Psoas muscle (tissue), 8 donors: ENCODE results near the gene SNX10. TPM values are rescaled to one million over a fixed set of nuclear protein-coding genes. Genes with fewer than 3 reads are reported as not detected.
"Not testable (repeated sequence)": the region's sequence is repeated elsewhere in the genome, so short reads cannot be mapped to it uniquely, and the experiment has no call there.

ENCODE experiments used
- ATAC-seq, 4 donors: fragments of 200-7000 bp; cut with Tn5 transposase; one replicate each; pipeline ENCODE4 v1.9.1; 2020; ENCODE audit warnings: moderate library complexity in 3 of 4, mild to moderate bottlenecking in 2 of 4
- DNase-seq, 2 donors: peaks; one replicate each; pipeline ENCODE4 v3.0.0-alpha.2; 2020
- H3K27ac ChIP-seq: fragments of 200-600 bp; one replicate; pipeline ENCODE4 v1.8.0; 2022
- H3K27me3 ChIP-seq, 3 donors: fragments of 200-600 bp in 1 of 3; one replicate each; pipeline versions ENCODE4 v1.6.1 to v1.8.0; 2013 to 2022; ENCODE audit warnings: low read length in 2 of 3, mild to moderate bottlenecking in 2 of 3, moderate library complexity in 1 of 3; ENCODE audit not compliant: insufficient read depth in 3 of 3
- H3K36me3 ChIP-seq, 2 donors: fragments of 200-600 bp in 1 of 2; one replicate each; pipeline versions ENCODE4 v1.6.1 to v1.8.0; 2013 to 2022; ENCODE audit warnings: low read depth in 1 of 2, mild to moderate bottlenecking in 1 of 2, moderate library complexity in 1 of 2; ENCODE audit not compliant: insufficient read depth in 1 of 2
- H3K4me1 ChIP-seq: fragments of 200-600 bp; one replicate; pipeline ENCODE4 v1.8.0; 2022
- H3K4me3 ChIP-seq: fragments of 200-600 bp; one replicate; pipeline ENCODE4 v1.8.0; 2022; ENCODE audit warnings: mild to moderate bottlenecking
- H3K9me3 ChIP-seq: fragments of 200-600 bp; one replicate; pipeline ENCODE4 v1.8.0; 2022
- CTCF ChIP-seq: fragments of 200-600 bp; IDR thresholded peaks from one replicate; pipeline ENCODE4 v1.8.0; 2022; ENCODE audit warnings: antibody characterized with exemption
- WGBS, 3 donors: extraction: QIAGEN DNeasy Blood & Tissue Kit; methylation state at CpG; one replicate each; pipeline versions ENCODE4 v1.1.6 to v1.1.7; 2013; 5-methylcytosine and 5-hydroxymethylcytosine counted together
- intact Hi-C, 2 donors: fragments of 100-400 bp; cut with DNase I; formaldehyde crosslinking; loops; one replicate each; pipeline versions ENCODE4 v1.11.0 to v1.14.2; 2022
- polyA plus RNA-seq, 3 donors: library from polyadenylated mRNA; stranded (reverse); fragments of 200-250 nt; gene quantifications; one replicate each; pipeline ENCODE4 v1.2.3, GENCODE V29; 2013
- total RNA-seq, 4 donors: library from RNA; stranded (reverse); fragmentation: NEBNext Ultra II Directional in 2 of 4; extraction: Animal tissue kit (Norgen Biotek cat#: 25700) in 2 of 4; gene quantifications; one replicate each; pipeline versions ENCODE4 v1.2.1 to v1.2.4, GENCODE V29; 2021 to 2023
- donor health status: healthy with polysubstance abuse.
- donor health status: DM: no; HTN: no; CAD: no; lungs with moderate emphysema.
- donor health status: Bipolar disorder and iron deficiency.
- donor health status: healthy.
- donor health status: DM: yes; HTN: yes; CAD: no.
- donor health status: DM: no; HTN: no; CAD: no.
- donor health status: DM: no; HTN: no; CAD: no.
- donor health status: DM: yes; HTN: yes; CAD: no.

Gene SNX10
- total and polyA plus RNA-seq, 7 donors, result 0.25 to 1.4 (median 0.97) TPM

- Histone ChIP-seq H3K27ac (no peak overlapping the region), H3K4me1 (no peaks in the 10 kb centered on the region), H3K9me3 (no peaks in the 10 kb centered on the region), H3K36me3 (no peaks in the 10 kb centered on the region), H3K27me3 (no peaks in the 10 kb centered on the region), H3K4me3 (no peak overlapping the region)
- no peak for DNase-seq
- ATAC-seq, result no peak
- no peak for TF ChIP-seq CTCF
- intact Hi-C loops, result no loop called here
These were observed 11.6 kb upstream of the SNX10 start for GRCh38 chr7:26280097-26280496.

- no peaks in the 10 kb centered on the region for H3K36me3 ChIP-seq
- no peaks in the 10 kb centered on the region for H3K9me3 ChIP-seq
- H3K27me3 ChIP-seq, result no peaks in the 10 kb centered on the region
- 61 to 86% (median 74%) methylated on average over 4 of the region's 4 CpGs for WGBS, 3 donors
- H3K27ac ChIP-seq, result no peak overlapping the region
- DNase-seq, result no peak
- intact Hi-C loops, result no loop called here
- TF ChIP-seq CTCF, result no peak
- no peak overlapping the region for H3K4me3 ChIP-seq
- no peak for ATAC-seq
- no peaks in the 10 kb centered on the region for H3K4me1 ChIP-seq
These were observed 10.9 kb upstream of the SNX10 start for GRCh38 chr7:26280723-26281122.

- no peaks in the 10 kb centered on the region for H3K4me1 ChIP-seq
- WGBS, 3 donors, result 96 to 99% (median 97%) methylated on average over 3 of the region's 3 CpGs
- DNase-seq (no peak), ATAC-seq (no peak)
- H3K36me3 ChIP-seq, result no peaks in the 10 kb centered on the region
- intact Hi-C loops, result no loop called here
- no peak overlapping the region for H3K4me3 ChIP-seq
- H3K27ac ChIP-seq, result no peak overlapping the region
- no peaks in the 10 kb centered on the region for H3K9me3 ChIP-seq
- no peak for TF ChIP-seq CTCF
- H3K27me3 ChIP-seq, result no peaks in the 10 kb centered on the region
These were observed 7.2 kb upstream of the SNX10 start for GRCh38 chr7:26284477-26284876.

GRCh38 chr7:26284995-26285632 lies 6.5 kb upstream of the SNX10 start:
- Histone ChIP-seq H3K27ac (no peak overlapping the region), H3K4me3 (no peak overlapping the region), H3K9me3 (no peaks in the 10 kb centered on the region), H3K27me3 (no peaks in the 10 kb centered on the region), H3K4me1 (no peaks in the 10 kb centered on the region), H3K36me3 (no peaks in the 10 kb centered on the region)
- no peak for TF ChIP-seq CTCF
- intact Hi-C loops, result no loop called here
- WGBS, 3 donors, result 78 to 83% (median 79%) methylated on average over 5 of the region's 5 CpGs
- DNase-seq (no peak), ATAC-seq (no peak)

- DNase-seq (no peak), ATAC-seq (no peak)
- TF ChIP-seq CTCF, result no peak
- WGBS, 3 donors, result 82 to 87% (median 87%) methylated on average over 2 of the region's 2 CpGs
- no peaks in the 10 kb centered on the region for H3K4me1 ChIP-seq
- intact Hi-C loops, result no loop called here
- H3K4me3 ChIP-seq, result no peak overlapping the region
- no peak overlapping the region for H3K27ac ChIP-seq
- H3K9me3 ChIP-seq, result no peaks in the 10 kb centered on the region
- no peaks in the 10 kb centered on the region for H3K36me3 ChIP-seq
- H3K27me3 ChIP-seq, result no peaks in the 10 kb centered on the region
These were observed 5.5 kb upstream of the SNX10 start for GRCh38 chr7:26286157-26286556.

GRCh38 chr7:26288126-26288525 lies 3.5 kb upstream of the SNX10 start:
- H3K9me3 ChIP-seq, ATAC-seq, intact Hi-C loops, H3K27ac ChIP-seq, H3K36me3 ChIP-seq, H3K27me3 ChIP-seq, H3K4me3 ChIP-seq, H3K4me1 ChIP-seq: not testable (repeated sequence)
- WGBS, 3 donors, result 54 to 61% (median 56%) methylated on average over 5 of the region's 5 CpGs
- peak in 1 of 2 donors; percentile 54 for DNase-seq
